GM12878 (cell line): ENCODE results near the gene CBFA2T3. TPM values are rescaled to one million over a fixed set of nuclear protein-coding genes. Genes with fewer than 3 reads are reported as not detected.

Source experiments
- ATAC-seq: fragments of 200-7000 bp; cut with Tn5 transposase; 3 replicates; pipeline ENCODE4 v1.9.1; 2020; ENCODE audit warnings: mild to moderate bottlenecking, moderate library complexity
- BruUV-seq: library from RNA; stranded (reverse); fragments of 400-500 nt; replicated peaks from 2 replicates; lab custom pipeline; 2021; lab: Mats Ljungman, UMichigan
- CTCF ChIA-PET: fragments of 300-600 bp; sonication (Branson Sonifier 250); formaldehyde crosslinking; extraction: SDS; loops from one replicate; lab custom pipeline; 2021; ENCODE audit warnings: inconsistent platforms; lab: Yijun Ruan, JAX
- POLR2A ChIA-PET: fragments of 350-600 bp; formaldehyde crosslinking; extraction: SDS; loops from one replicate; lab custom pipeline; 2021; ENCODE audit warnings: inconsistent platforms; lab: Charles Lee
- RAD21 ChIA-PET: fragments of 300-600 bp; sonication (Branson Sonifier 250); formaldehyde crosslinking; loops from one replicate; lab custom pipeline; 2023; ENCODE audit warnings: antibody characterized with exemption; ENCODE audit not compliant: unreplicated experiment; lab: Charles Lee
- SMC1A ChIA-PET: fragments of 300-600 bp; sonication (Branson Sonifier 250); formaldehyde crosslinking; loops from one replicate; lab custom pipeline; 2023; ENCODE audit not compliant: unreplicated experiment, uncharacterized antibody; lab: Charles Lee
- DNase-seq: peaks from one replicate; pipeline ENCODE4 v3.0.0-alpha.2; 2011; ENCODE audit warnings: low read depth, low spot score
- FAIRE-seq: peaks from 3 replicates; lab custom pipeline; 2011; peaks lifted over from hg19 to GRCh38; lab: Jason Lieb, UNC
- H2AFZ ChIP-seq: 2 replicates; pipeline ENCODE4 v1.6.0; 2011; ENCODE audit warnings: low read depth, low read length, control low read depth; ENCODE audit not compliant: control insufficient read depth
- H3K27ac ChIP-seq: 2 replicates; pipeline ENCODE4 v1.5.1; 2011; ENCODE audit warnings: control low read depth; ENCODE audit not compliant: control insufficient read depth, insufficient read depth
- H3K27me3 ChIP-seq, 2 experiments: replicated peaks in 1 of 2; 2 replicates each; pipeline versions ENCODE4 v1.6.0 to v1.6.1; 2011; ENCODE audit warnings: low read length in 1 of 2; ENCODE audit not compliant: control insufficient read depth in 2 of 2, insufficient read depth in 2 of 2
- H3K36me3 ChIP-seq, 2 experiments: 2 replicates each; pipeline ENCODE4 v1.5.1; 2011; ENCODE audit warnings: low read length in 1 of 2; ENCODE audit not compliant: control insufficient read depth in 2 of 2, insufficient read depth in 2 of 2
- H3K4me1 ChIP-seq: 2 replicates; pipeline ENCODE4 v1.6.1; 2011; ENCODE audit warnings: mild to moderate bottlenecking, low read length, moderate library complexity, mixed read lengths; ENCODE audit not compliant: control insufficient read depth, insufficient read depth
- H3K4me2 ChIP-seq: 2 replicates; pipeline ENCODE4 v1.6.0; 2011; ENCODE audit warnings: control low read depth; ENCODE audit not compliant: control insufficient read depth, insufficient read depth
- H3K4me3 ChIP-seq: fragments of 200-600 bp; sonication (generic); 2 replicates; pipeline ENCODE4 v1.5.1; 2016
- H3K79me2 ChIP-seq: 2 replicates; pipeline ENCODE4 v1.6.0; 2011; ENCODE audit warnings: low read length; ENCODE audit not compliant: control insufficient read depth, insufficient read depth
- H3K9ac ChIP-seq: 2 replicates; pipeline ENCODE4 v1.8.0; 2011; ENCODE audit warnings: low read length, control low read depth, mixed read lengths; ENCODE audit not compliant: control insufficient read depth, insufficient read depth
- H3K9me3 ChIP-seq: replicated peaks from 3 replicates; pipeline ENCODE4 v1.5.1; 2011; ENCODE audit warnings: mild to moderate bottlenecking, low read length; ENCODE audit not compliant: control insufficient read depth, insufficient read depth
- H4K20me1 ChIP-seq: 2 replicates; pipeline ENCODE4 v1.6.0; 2011; ENCODE audit not compliant: control insufficient read depth, insufficient read depth
- CBFB ChIP-seq: IDR thresholded peaks from 2 replicates; pipeline ENCODE4 v1.6.1; 2016; ENCODE audit warnings: antibody characterized with exemption, low read depth
- EED ChIP-seq: sonication (generic); IDR thresholded peaks from 2 replicates; pipeline ENCODE4 v1.6.1; 2016; ENCODE audit warnings: antibody characterized with exemption, low read depth
- EGR1 ChIP-seq, 2 experiments: IDR thresholded peaks; 1 replicate in 1 of 2; 2 replicates in 1 of 2; pipeline ENCODE4 v1.6.1; 2011 to 2012; ENCODE audit warnings: low read depth in 2 of 2, low read length in 2 of 2, borderline replicate concordance in 1 of 2, mild to moderate bottlenecking in 1 of 2, moderate library complexity in 1 of 2
- EZH2 ChIP-seq: IDR thresholded peaks from 2 replicates; pipeline ENCODE4 v1.6.1; 2012; ENCODE audit warnings: low read depth, mild to moderate bottlenecking, control low read depth, inconsistent platforms, low read length, borderline replicate concordance; ENCODE audit not compliant: control insufficient read depth
- HDAC6 ChIP-seq: fragments of 200-600 bp; sonication (generic); IDR thresholded peaks from one replicate; pipeline ENCODE4 v1.8.0; 2017; ENCODE audit warnings: antibody characterized with exemption; ENCODE audit not compliant: unreplicated experiment
- IKZF1 ChIP-seq: fragments of 450-650 bp; conservative IDR thresholded peaks from 2 replicates; pipeline ENCODE4 v1.6.1; 2017; ENCODE audit warnings: antibody characterized with exemption, mild to moderate bottlenecking
- IKZF2 ChIP-seq, 2 experiments: fragments of 450-650 bp; IDR thresholded peaks; 2 replicates each; pipeline ENCODE4 v1.6.1; 2017; ENCODE audit warnings: mild to moderate bottlenecking in 2 of 2, moderate library complexity in 2 of 2
- MYB ChIP-seq: fragments of 150-350 bp; IDR thresholded peaks from 2 replicates; pipeline ENCODE4 v1.6.1; 2014; ENCODE audit warnings: mild to moderate bottlenecking, low read depth, low read length, borderline replicate concordance
- PAX5 ChIP-seq: IDR thresholded peaks from 2 replicates; pipeline ENCODE4 v1.6.1; 2011; ENCODE audit warnings: low read depth, low read length, borderline replicate concordance
- RB1 ChIP-seq: fragments of 450-650 bp; formaldehyde crosslinking; IDR thresholded peaks from 2 replicates; pipeline ENCODE4 v1.6.1; 2017; ENCODE audit warnings: mild to moderate bottlenecking, borderline replicate concordance
- SIX5 ChIP-seq: IDR thresholded peaks from 2 replicates; pipeline ENCODE4 v1.6.1; 2011; ENCODE audit warnings: mild to moderate bottlenecking, low read depth, low read length, moderate library complexity; ENCODE audit not compliant: severe bottlenecking
- SP1 ChIP-seq: IDR thresholded peaks from one replicate; pipeline ENCODE4 v1.6.1; 2011; ENCODE audit warnings: low read depth, low read length
- STAT3 ChIP-seq: IDR thresholded peaks from 2 replicates; pipeline ENCODE4 v1.6.1; 2011; ENCODE audit warnings: low read depth, low read length, improper control_type of control experiment
- TAF1 ChIP-seq: IDR thresholded peaks from 2 replicates; pipeline ENCODE4 v1.6.1; 2011; ENCODE audit warnings: mild to moderate bottlenecking, low read depth, low read length, borderline replicate concordance
- WGBS: methylation state at CpG from one replicate; pipeline ENCODE4 v1.1.6; 2016; ENCODE audit warnings: low lambda C conversion rate; ENCODE audit not compliant: insufficient replicate concordance, insufficient coverage; ENCODE audit errors: missing lambda C conversion rate; 5-methylcytosine and 5-hydroxymethylcytosine counted together
- in situ Hi-C: fragments of 300-500 bp; cut with MboI; formaldehyde crosslinking; loops from 9 replicates; pipeline ENCODE4 v1.14.3; 2018; ENCODE audit warnings: mixed read lengths
- intact Hi-C: fragments of 100-400 bp; cut with micrococcal nuclease; formaldehyde crosslinking; loops from one replicate; pipeline ENCODE4 v1.14.2; 2022; ENCODE audit not compliant: unreplicated experiment
- polyA plus RNA-seq, 11 experiments: library from polyadenylated mRNA; depleted of rRNA in 4 of 11; unstranded in 6 of 11; stranded (reverse) in 5 of 11; fragments of >200 nt; fragmentation: Nextera tagmentation in 4 of 11; fragmentation: Illumina TruSeq in 1 of 11; extraction: Ambion mirVana in 4 of 11; extraction: Trizol in 1 of 11; gene quantifications; 1 replicate in 1 of 11; 2 replicates in 10 of 11; pipeline versions ENCODE4 v1.2.1 to v1.2.3, GENCODE V29; 2011 to 2016; ENCODE audit warnings: inconsistent platforms in 2 of 11, missing spikeins in 2 of 11, low read depth in 1 of 11
- total RNA-seq, 4 experiments: library from RNA; depleted of rRNA in 3 of 4; stranded (reverse); fragments of >200 nt in 3 of 4; fragmentation: Illumina TruSeq in 1 of 4; extraction: Trizol in 1 of 4; gene quantifications; 2 replicates each; pipeline versions ENCODE4 v1.2.1 to v1.2.3, GENCODE V29; 2013 to 2021

The CBFA2T3 gene
- total and polyA plus RNA-seq, 10 of the 15 experiments (the other 5 are each of a cell fraction or from before 2014, with no cell fraction given): 0.69 to 42.6 (median 4.5) TPM

DNA sequence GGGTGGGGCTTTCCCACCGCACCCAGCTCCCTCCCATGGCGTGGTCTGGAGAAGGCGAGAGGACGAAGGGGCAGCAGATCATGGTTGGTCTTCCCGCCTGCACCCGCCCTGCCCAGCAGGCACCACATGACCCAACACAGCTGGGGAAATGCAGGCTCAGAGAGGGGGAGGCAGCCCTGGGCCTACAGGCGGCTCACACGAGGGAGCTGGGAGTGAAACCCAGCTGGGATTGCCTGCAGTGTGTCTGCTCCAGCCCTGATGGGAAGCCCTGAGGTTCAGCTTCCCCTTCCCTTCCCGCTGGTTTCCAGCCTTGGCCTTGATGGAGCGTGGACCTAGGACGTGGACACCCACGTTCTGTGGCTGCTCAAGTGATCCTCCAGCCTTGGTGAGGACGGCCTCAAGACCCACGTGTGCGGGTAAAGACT, 90.6 kb downstream of the CBFA2T3 start:
- intact Hi-C loops: no loop called here
- CTCF ChIA-PET: no interaction called here
- Histone ChIP-seq H4K20me1 (no peaks in the 10 kb centered on the region), H3K27me3 (no peaks in the 10 kb centered on the region), H3K36me3 (peaks cover 2 to 8% of the 10 kb centered on the region in 2 experiments; a peak in 3 of 4 replicates), H3K9me3 (no peaks in the 10 kb centered on the region), H3K4me1 (no peaks in the 10 kb centered on the region), H3K4me2 (no peak overlapping the region), H3K79me2 (no peaks in the 10 kb centered on the region), H3K27ac (no peak overlapping the region), H2AFZ (no peak overlapping the region), H3K4me3 (no peak overlapping the region), H3K9ac (no peak overlapping the region)
- RAD21 ChIA-PET: no interaction called here
- SMC1A ChIA-PET: no interaction called here
- DNase-seq (no peak), ATAC-seq (no peak), FAIRE-seq (no peak)
- no TSS peak for BruUV-seq
- POLR2A ChIA-PET: no interaction called here
- TF ChIP-seq HDAC6 (no peak), CBFB (no peak), SP1 (no peak), TAF1 (no peak), SIX5 (no peak), RB1 (no peak), EED (no peak), STAT3 (no peak), PAX5 (no peak), IKZF2 (IDR thresholded peaks at IDR 0.05) (no peak), EZH2 (no peak), EGR1 (IDR thresholded peaks at IDR 0.05; ENCODE audit: borderline replicate concordance in 1 of 2, low read depth in 2 of 2, low read length in 2 of 2) (no peak), MYB (no peak), IKZF1 (no peak)
- 89% methylated on average over 15 of the region's 15 CpGs for WGBS
- in situ Hi-C loops: no loop called here
